ENCODE data around the gene ROCK2. TPM values are rescaled to one million over a fixed set of nuclear protein-coding genes. Genes with fewer than 3 reads are reported as not detected.

The ROCK2 gene
- total RNA-seq, 4 donors from 2014 or later: 18.0 to 34.8 (median 23.2) TPM

- DNase-seq (ENCODE audit: low spot score in 2 of 2): no peak
- WGBS, 2 donors: 49 to 76% methylated on average over 5 of the region's 5 CpGs
- TF ChIP-seq CTCF (IDR thresholded peaks at IDR 0.05) (no peak), POLR2A (IDR thresholded peaks at IDR 0.05) (no peak)
- no peak overlapping the region for H3K4me3 ChIP-seq (ENCODE audit: low read depth, poor library complexity, severe bottlenecking)
- intact Hi-C loops (cut with DNase I; ENCODE audit: low total_unique reads): no loop called here
Observed at GRCh38 chr2:11310212-11310611, 34.2 kb downstream of the ROCK2 start.

- no peak for TF ChIP-seq CTCF (IDR thresholded peaks at IDR 0.05)
- TF ChIP-seq POLR2A (IDR thresholded peaks at IDR 0.05): no peak
- no peak overlapping the region for H3K4me3 ChIP-seq (ENCODE audit: low read depth, poor library complexity, severe bottlenecking)
- 65 to 67% methylated on average over 5 of the region's 5 CpGs for WGBS, 2 donors
- no peak for DNase-seq (ENCODE audit: low spot score in 2 of 2)
- intact Hi-C loops (cut with DNase I; ENCODE audit: low total_unique reads): no loop called here
Observed at GRCh38 chr2:11309706-11310105, 34.7 kb downstream of the ROCK2 start.

- WGBS, 2 donors: 97% methylated on average over 18 of the region's 18 CpGs
- DNase-seq (ENCODE audit: low spot score in 2 of 2): no peak
- TF ChIP-seq POLR2A (IDR thresholded peaks at IDR 0.05): no peak
- no peak for TF ChIP-seq CTCF (IDR thresholded peaks at IDR 0.05)
Observed at GRCh38 chr2:11307764-11308415, 36.5 kb downstream of the ROCK2 start.

GRCh38 chr2:11305958-11306357, 38.5 kb downstream of the ROCK2 start:
- intact Hi-C loops (cut with DNase I; ENCODE audit: low total_unique reads): no loop called here
- WGBS, 2 donors: 45 to 54% methylated on average over 1 of the region's 1 CpG
- DNase-seq (ENCODE audit: low spot score in 2 of 2): no peak
- no peak overlapping the region for H3K4me3 ChIP-seq (ENCODE audit: low read depth, poor library complexity, severe bottlenecking)
- no peak for TF ChIP-seq CTCF (IDR thresholded peaks at IDR 0.05)
- TF ChIP-seq POLR2A (IDR thresholded peaks at IDR 0.05): no peak

More at GRCh38 chr2:11307764-11308415, 36.5 kb downstream of the ROCK2 start:
- intact Hi-C loops (cut with DNase I; ENCODE audit: low total_unique reads): no loop called here
- no peak overlapping the region for H3K4me3 ChIP-seq (ENCODE audit: low read depth, poor library complexity, severe bottlenecking)

GRCh38 chr2:11305338-11305737, 39.1 kb downstream of the ROCK2 start:
- intact Hi-C loops (cut with DNase I; ENCODE audit: low total_unique reads): no loop called here
- no peak for TF ChIP-seq POLR2A (IDR thresholded peaks at IDR 0.05)
- TF ChIP-seq CTCF (IDR thresholded peaks at IDR 0.05): no peak
- WGBS, 2 donors: 69 to 92% methylated on average over 4 of the region's 4 CpGs
- no peak for DNase-seq (ENCODE audit: low spot score in 2 of 2)
- H3K4me3 ChIP-seq (ENCODE audit: low read depth, poor library complexity, severe bottlenecking): no peak overlapping the region

- DNase-seq (ENCODE audit: low spot score in 2 of 2): no peak
- intact Hi-C loops (cut with DNase I; ENCODE audit: low total_unique reads): no loop called here
- WGBS, 2 donors: 92 to 96% methylated on average over 5 of the region's 5 CpGs
- TF ChIP-seq CTCF (IDR thresholded peaks at IDR 0.05) (no peak), POLR2A (IDR thresholded peaks at IDR 0.05) (no peak)
- no peak overlapping the region for H3K4me3 ChIP-seq (ENCODE audit: low read depth, poor library complexity, severe bottlenecking)
Observed at GRCh38 chr2:11304476-11304875, 40.0 kb downstream of the ROCK2 start.
